CD4-positive, alpha-beta memory T cell (primary cell): ENCODE results near the gene RAP1GAP2. TPM values are rescaled to one million over a fixed set of nuclear protein-coding genes. Genes with fewer than 3 reads are reported as not detected.

ENCODE experiments used
- CTCF ChIA-PET: fragments of 350-600 bp; sonication (Branson Sonifier 250); formaldehyde crosslinking; loops from one replicate; lab custom pipeline; 2021; ENCODE audit warnings: inconsistent platforms; ENCODE audit not compliant: partially characterized antibody; lab: Charles Lee
- POLR2A ChIA-PET: fragments of 350-600 bp; sonication (Branson Sonifier 250); formaldehyde crosslinking; loops from one replicate; lab custom pipeline; 2021; ENCODE audit not compliant: partially characterized antibody; lab: Charles Lee
- DNase-seq, 5 donors: peaks; one replicate each; pipeline versions ENCODE4 v3.0.0 to v3.0.0-alpha.2; 2020 to 2022; ENCODE audit warnings: mixed read lengths in 1 of 5
- H3K27ac ChIP-seq: one replicate; pipeline ENCODE4 v1.7.0; 2013; ENCODE audit warnings: low read depth, low read length
- H3K27me3 ChIP-seq: 2 replicates; pipeline ENCODE4 v1.7.0; 2013; ENCODE audit warnings: mild to moderate bottlenecking, low read length, moderate library complexity; ENCODE audit not compliant: insufficient read depth
- H3K36me3 ChIP-seq: 2 replicates; pipeline ENCODE4 v1.7.0; 2013; ENCODE audit warnings: mild to moderate bottlenecking, low read length, moderate library complexity; ENCODE audit not compliant: insufficient read depth
- H3K4me1 ChIP-seq: 2 replicates; pipeline ENCODE4 v1.7.0; 2013; ENCODE audit warnings: mild to moderate bottlenecking, low read length, moderate library complexity; ENCODE audit not compliant: insufficient read depth
- H3K4me3 ChIP-seq, 2 donors: one replicate each; pipeline ENCODE4 v1.7.0; 2013; ENCODE audit warnings: low read length in 2 of 2, mild to moderate bottlenecking in 1 of 2
- H3K9me3 ChIP-seq, 2 donors: one replicate each; pipeline ENCODE4 v1.7.0; 2013; ENCODE audit warnings: low read length in 2 of 2, control low read depth in 1 of 2; ENCODE audit not compliant: control insufficient read depth in 1 of 2
- H3K27ac Mint-ChIP-seq, 7 donors: one replicate each; pipeline ENCODE4 v1.8.0; 2020 to 2021; ENCODE audit warnings: mixed read lengths in 7 of 7, mild to moderate bottlenecking in 6 of 7, inconsistent platforms in 3 of 7, moderate library complexity in 3 of 7
- H3K27me3 Mint-ChIP-seq, 2 donors: one replicate each; pipeline ENCODE4 v1.8.0; 2020 to 2021; ENCODE audit warnings: mixed read lengths in 2 of 2
- H3K36me3 Mint-ChIP-seq, 2 donors: one replicate each; pipeline ENCODE4 v1.8.0; 2020 to 2021; ENCODE audit warnings: mixed read lengths in 2 of 2, inconsistent platforms in 1 of 2, mild to moderate bottlenecking in 1 of 2
- H3K4me1 Mint-ChIP-seq, 4 donors: one replicate each; pipeline ENCODE4 v1.8.0; 2020 to 2021; ENCODE audit warnings: mixed read lengths in 4 of 4, mild to moderate bottlenecking in 1 of 4
- H3K4me3 Mint-ChIP-seq, 8 donors: one replicate each; pipeline ENCODE4 v1.8.0; 2020 to 2021; ENCODE audit warnings: mixed read lengths in 8 of 8, mild to moderate bottlenecking in 7 of 8, moderate library complexity in 6 of 8, inconsistent platforms in 3 of 8
- H3K9me3 Mint-ChIP-seq, 8 donors: one replicate each; pipeline ENCODE4 v1.8.0; 2020 to 2021; ENCODE audit warnings: mixed read lengths in 8 of 8, mild to moderate bottlenecking in 5 of 8, inconsistent platforms in 3 of 8, moderate library complexity in 1 of 8
- intact Hi-C: fragments of 100-400 bp; cut with micrococcal nuclease; formaldehyde crosslinking; loops from one replicate; pipeline ENCODE4 v1.15.1; 2023
- polyA plus RNA-seq, 2 donors: library from polyadenylated mRNA; unstranded; fragments of 300-500 nt; fragmentation: Illumina TruSeq; gene quantifications; one replicate each; pipeline ENCODE4 v1.2.3, GENCODE V29; 2021
- total RNA-seq, 2 experiments: library from RNA; stranded (reverse); gene quantifications; one replicate each; pipeline ENCODE4 v1.2.3, GENCODE V29; 2021

Gene RAP1GAP2
- total and polyA plus RNA-seq, 4 experiments from 2014 or later, result 0.38 to 9.9 (median 8.0) TPM

GRCh38 chr17:3015890-3016289, 219.7 kb downstream of the RAP1GAP2 start:
- Mint-ChIP-seq H3K27ac (peak overlapping the region in 2 of 7 donors; percentile 37 to 55), H3K4me3 (no peak overlapping the region), H3K27me3 (no peaks in the 10 kb centered on the region), H3K36me3 (peaks cover 44 to 50% of the 10 kb centered on the region in 2 donors), H3K4me1 (no peaks in the 10 kb centered on the region), H3K9me3 (peaks cover 0 to 4% (median 2%) of the 10 kb centered on the region in 8 donors)
- Histone ChIP-seq H3K4me3 (no peak overlapping the region), H3K4me1 (no peaks in the 10 kb centered on the region), H3K27me3 (no peaks in the 10 kb centered on the region), H3K27ac (no peak overlapping the region), H3K36me3 (peaks cover 49% of the 10 kb centered on the region), H3K9me3 (no peaks in the 10 kb centered on the region)
- ChIA-PET POLR2A (no interaction called here), CTCF (interaction anchor here (1.0 to 5.8 kb wide), 2 partner anchors 24 to 168 kb away, joined by 3 to 65 read pairs; no protein-coding TSS in a partner anchor)
- no peak for DNase-seq
- intact Hi-C loops, result no loop called here

GRCh38 chr17:3017936-3018335, 221.7 kb downstream of the RAP1GAP2 start:
- Mint-ChIP-seq H3K9me3 (peaks cover 0 to 22% (median 15%) of the 10 kb centered on the region in 8 donors), H3K27ac (peak overlapping the region in 1 of 7 donors; percentile 23), H3K4me1 (no peaks in the 10 kb centered on the region), H3K27me3 (no peaks in the 10 kb centered on the region), H3K36me3 (peaks cover 59 to 62% of the 10 kb centered on the region in 2 donors), H3K4me3 (no peak overlapping the region)
- Histone ChIP-seq H3K27ac (no peak overlapping the region), H3K4me1 (no peaks in the 10 kb centered on the region), H3K27me3 (no peaks in the 10 kb centered on the region), H3K4me3 (no peak overlapping the region), H3K36me3 (peaks cover 54% of the 10 kb centered on the region), H3K9me3 (no peaks in the 10 kb centered on the region)
- no peak for DNase-seq
- POLR2A ChIA-PET, result interaction anchor here (0.6 kb wide), 1 partner anchor 18 kb away, joined by 3 read pairs; no protein-coding TSS in a partner anchor
- intact Hi-C loops, result no loop called here
- CTCF ChIA-PET, result no interaction called here

GRCh38 chr17:3019761-3020160, 223.5 kb downstream of the RAP1GAP2 start:
- Histone ChIP-seq H3K36me3 (peaks cover 52% of the 10 kb centered on the region), H3K4me3 (no peak overlapping the region), H3K4me1 (no peaks in the 10 kb centered on the region), H3K27me3 (no peaks in the 10 kb centered on the region), H3K27ac (no peak overlapping the region), H3K9me3 (no peaks in the 10 kb centered on the region)
- peaks cover 67 to 72% of the 10 kb centered on the region in 2 donors for H3K36me3 Mint-ChIP-seq
- no peak for DNase-seq
- H3K9me3 Mint-ChIP-seq, result peaks cover 0 to 25% (median 16%) of the 10 kb centered on the region in 8 donors
- no peak overlapping the region for H3K27ac Mint-ChIP-seq
- intact Hi-C loops, result no loop called here
- ChIA-PET CTCF (no interaction called here), POLR2A (no interaction called here)
- H3K27me3 Mint-ChIP-seq, result no peaks in the 10 kb centered on the region
- no peak overlapping the region for H3K4me3 Mint-ChIP-seq
- H3K4me1 Mint-ChIP-seq, result peaks cover 0 to 2% (median under 1%) of the 10 kb centered on the region in 4 donors

- DNase-seq, result no peak
- Mint-ChIP-seq H3K27ac (no peak overlapping the region), H3K27me3 (no peaks in the 10 kb centered on the region), H3K9me3 (peaks cover 0 to 25% (median 16%) of the 10 kb centered on the region in 8 donors), H3K4me3 (no peak overlapping the region), H3K36me3 (peaks cover 68 to 69% of the 10 kb centered on the region in 2 donors), H3K4me1 (peaks cover 0 to 2% (median under 1%) of the 10 kb centered on the region in 4 donors)
- no peak overlapping the region for H3K4me3 ChIP-seq
- intact Hi-C loops, result no loop called here
- H3K27ac ChIP-seq, result no peak overlapping the region
- CTCF ChIA-PET, result no interaction called here
- H3K36me3 ChIP-seq, result peaks cover 52% of the 10 kb centered on the region
- no peaks in the 10 kb centered on the region for H3K27me3 ChIP-seq
- H3K9me3 ChIP-seq, result no peaks in the 10 kb centered on the region
- POLR2A ChIA-PET, result no interaction called here
- H3K4me1 ChIP-seq, result no peaks in the 10 kb centered on the region
Measured at GRCh38 chr17:3020381-3020780, 224.1 kb downstream of the RAP1GAP2 start.

- Histone ChIP-seq H3K4me3 (no peak overlapping the region), H3K27ac (no peak overlapping the region), H3K36me3 (peaks cover 57% of the 10 kb centered on the region), H3K27me3 (no peaks in the 10 kb centered on the region), H3K4me1 (no peaks in the 10 kb centered on the region), H3K9me3 (no peaks in the 10 kb centered on the region)
- H3K27me3 Mint-ChIP-seq, result no peaks in the 10 kb centered on the region
- peaks cover 57 to 61% of the 10 kb centered on the region in 2 donors for H3K36me3 Mint-ChIP-seq
- no peak for DNase-seq
- H3K27ac Mint-ChIP-seq, result no peak overlapping the region
- H3K4me1 Mint-ChIP-seq, result peaks cover 0 to 2% (median under 1%) of the 10 kb centered on the region in 4 donors
- intact Hi-C loops, result no loop called here
- ChIA-PET POLR2A (no interaction called here), CTCF (no interaction called here)
- peaks cover 0 to 25% (median 16%) of the 10 kb centered on the region in 8 donors for H3K9me3 Mint-ChIP-seq
- H3K4me3 Mint-ChIP-seq, result peak overlapping the region in 1 of 8 donors; percentile 8
Measured at GRCh38 chr17:3022197-3022596, 226.0 kb downstream of the RAP1GAP2 start.

- Mint-ChIP-seq H3K4me1 (peaks cover 0 to 2% (median under 1%) of the 10 kb centered on the region in 4 donors), H3K4me3 (no peak overlapping the region), H3K36me3 (peaks cover 66 to 74% of the 10 kb centered on the region in 2 donors), H3K27me3 (no peaks in the 10 kb centered on the region), H3K27ac (no peak overlapping the region), H3K9me3 (peaks cover 0 to 25% (median 16%) of the 10 kb centered on the region in 8 donors)
- H3K27ac ChIP-seq, result no peak overlapping the region
- no peaks in the 10 kb centered on the region for H3K9me3 ChIP-seq
- intact Hi-C loops, result no loop called here
- H3K36me3 ChIP-seq, result peaks cover 57% of the 10 kb centered on the region
- DNase-seq, result no peak
- H3K4me3 ChIP-seq, result no peak overlapping the region
- no peaks in the 10 kb centered on the region for H3K27me3 ChIP-seq
- POLR2A ChIA-PET, result no interaction called here
- CTCF ChIA-PET, result no interaction called here
- H3K4me1 ChIP-seq, result no peaks in the 10 kb centered on the region
Measured at GRCh38 chr17:3024346-3024745, 228.1 kb downstream of the RAP1GAP2 start.

- Mint-ChIP-seq H3K4me1 (peaks cover 0 to 2% (median under 1%) of the 10 kb centered on the region in 4 donors), H3K27ac (no peak overlapping the region), H3K27me3 (no peaks in the 10 kb centered on the region), H3K4me3 (no peak overlapping the region), H3K9me3 (peaks cover 0 to 24% (median 16%) of the 10 kb centered on the region in 8 donors), H3K36me3 (peaks cover 60 to 71% of the 10 kb centered on the region in 2 donors)
- Histone ChIP-seq H3K4me1 (no peaks in the 10 kb centered on the region), H3K27ac (no peak overlapping the region), H3K9me3 (no peaks in the 10 kb centered on the region), H3K4me3 (no peak overlapping the region), H3K27me3 (no peaks in the 10 kb centered on the region), H3K36me3 (peaks cover 49% of the 10 kb centered on the region)
- ChIA-PET CTCF (no interaction called here), POLR2A (no interaction called here)
- intact Hi-C loops, result no loop called here
- DNase-seq, result no peak
Measured at GRCh38 chr17:3025421-3026124, 229.3 kb downstream of the RAP1GAP2 start.
